ENCODE data around the gene FBXL20. TPM values are rescaled to one million over a fixed set of nuclear protein-coding genes. Genes with fewer than 3 reads are reported as not detected.

Gene FBXL20
- total and polyA plus RNA-seq, 9 of the 15 experiments (the other 6 are each of a cell fraction or from before 2014, with no cell fraction given): 1.8 to 15.1 (median 5.6) TPM

DNA sequence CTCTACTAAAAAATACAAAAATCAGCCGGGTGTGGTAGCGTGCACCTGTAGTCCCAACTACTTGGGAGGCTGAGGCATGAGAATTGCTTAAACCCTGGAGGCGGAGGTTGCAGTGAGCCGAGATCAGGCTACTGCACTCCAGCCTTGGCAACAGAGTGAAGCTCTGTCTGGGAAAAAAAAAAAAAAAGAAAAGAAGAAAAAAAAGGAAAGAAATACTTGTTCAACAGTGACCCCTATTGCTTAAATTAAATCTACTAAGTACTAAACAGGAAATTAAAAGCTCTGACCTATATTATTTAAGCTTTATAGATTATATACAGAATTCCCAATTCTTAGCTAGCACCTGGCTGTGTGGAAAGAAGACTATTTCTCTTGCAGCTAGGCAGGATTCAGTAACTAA, 48.9 kb downstream of the FBXL20 start:
- in situ Hi-C loops (cut with MboI) (no loop called here), intact Hi-C loops (cut with micrococcal nuclease) (loop anchor here (2.0 to 5.0 kb wide), 2 partner anchors 82 to 145 kb away; no protein-coding TSS in a partner anchor)
- Histone ChIP-seq H3K9ac (ENCODE audit: insufficient read depth in 1 of 2, low read depth in 2 of 2, low read length in 2 of 2) (0 out of 4 replicates have a peak overlapping the region, but pooled peaks of 1 of the 2 experiments have one; percentile 25), H3K79me2 (ENCODE audit: control insufficient read depth, insufficient read depth, low read length) (peaks cover 5% of the 10 kb centered on the region; the same call in 1 of the 3 replicates), H3K9me3 (replicated peaks; ENCODE audit: control insufficient read depth, insufficient read depth, low read depth, low read length) (no peaks in the 10 kb centered on the region), H3K4me2 (ENCODE audit: insufficient read depth, low read length) (no peak overlapping the region), H3K4me3 (no peak overlapping the region), H2AFZ (ENCODE audit: low read depth, low read length) (peak overlapping the region; percentile 66; the same call in 1 of the 2 replicates), H3K27ac (ENCODE audit: extremely low read depth, low read depth, low read length) (peak overlapping the region; percentile 60; the same call in 2 of the 3 replicates), H3K36me3 (ENCODE audit: control insufficient read depth, insufficient read depth, low read length) (no peaks in the 10 kb centered on the region), H3K9me1 (ENCODE audit: control insufficient read depth, insufficient read depth, low read length) (no peaks in the 10 kb centered on the region), H3K4me1 (replicated peaks in 1 of 2; ENCODE audit: control insufficient read depth in 2 of 2, insufficient read depth in 2 of 2, low read length in 2 of 2) (peaks cover 0 to 6% of the 10 kb centered on the region in 2 experiments; a peak in 3 of 5 replicates), H4K20me1 (replicated peaks; ENCODE audit: control insufficient read depth, insufficient read depth, low read length) (no peaks in the 10 kb centered on the region), H3K27me3 (ENCODE audit: control insufficient read depth in 2 of 2, insufficient read depth in 2 of 2, low read length in 2 of 2) (no peaks in the 10 kb centered on the region)
- 45% methylated on average over 4 of the region's 4 CpGs for WGBS (ENCODE audit: insufficient coverage, low coverage, missing lambda C conversion rate)
- peak; percentile 66 for ATAC-seq
- POLR2A ChIA-PET: interaction anchor here (0.7 to 2.0 kb wide), 4 partner anchors 8 to 24 kb away, joined by 3 to 17 read pairs (median 4); no protein-coding TSS in a partner anchor
- FAIRE-seq: no peak
- BruUV-seq (replicated peaks): no TSS peak
- DNase-seq (ENCODE audit: extremely low read depth in 1 of 4, low spot score in 3 of 4): no peak
- CTCF ChIA-PET (ENCODE audit: low intra/inter-chr PET ratio): interaction anchor here (0.6 to 1.5 kb wide), 4 partner anchors 69 to 111 kb away, joined by 3 to 10 read pairs (median 4); no protein-coding TSS in a partner anchor
- TF ChIP-seq ARID2 (IDR thresholded peaks at IDR 0.05) (0 out of 2 replicates have a peak, but pooled peaks have one; percentile 11), ASH1L (IDR thresholded peaks at IDR 0.05; ENCODE audit: borderline replicate concordance, low read depth, partially characterized antibody) (peak; percentile 27), CC2D1A (IDR thresholded peaks at IDR 0.05) (peak; percentile 53; the same call in 1 of the 2 replicates), ZC3H11A (IDR thresholded peaks at IDR 0.05; ENCODE audit: low read depth, low read length) (no peak), KAT7 (CRISPR knock-in tag; IDR thresholded peaks at IDR 0.05; ENCODE audit: borderline replicate concordance) (no peak)
- TF ChIP-seq, protein P1, sequence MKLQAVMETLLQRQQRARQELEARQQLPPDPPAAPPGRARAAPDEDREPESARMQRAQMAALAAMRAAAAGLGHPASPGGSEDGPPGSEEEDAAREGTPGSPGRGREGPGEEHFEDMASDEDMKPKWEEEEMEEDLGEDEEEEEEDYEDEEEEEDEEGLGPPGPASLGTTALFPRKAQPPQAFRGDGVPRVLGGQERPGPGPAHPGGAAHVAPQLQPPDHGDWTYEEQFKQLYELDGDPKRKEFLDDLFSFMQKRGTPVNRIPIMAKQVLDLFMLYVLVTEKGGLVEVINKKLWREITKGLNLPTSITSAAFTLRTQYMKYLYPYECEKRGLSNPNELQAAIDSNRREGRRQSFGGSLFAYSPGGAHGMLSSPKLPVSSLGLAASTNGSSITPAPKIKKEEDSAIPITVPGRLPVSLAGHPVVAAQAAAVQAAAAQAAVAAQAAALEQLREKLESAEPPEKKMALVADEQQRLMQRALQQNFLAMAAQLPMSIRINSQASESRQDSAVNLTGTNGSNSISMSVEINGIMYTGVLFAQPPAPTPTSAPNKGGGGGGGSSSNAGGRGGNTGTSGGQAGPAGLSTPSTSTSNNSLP (IDR thresholded peaks at IDR 0.05; ENCODE audit: borderline replicate concordance, low read depth, low read length): peak; percentile 47; the same call in 1 of the 2 replicates
- TF ChIP-seq, protein P2, sequence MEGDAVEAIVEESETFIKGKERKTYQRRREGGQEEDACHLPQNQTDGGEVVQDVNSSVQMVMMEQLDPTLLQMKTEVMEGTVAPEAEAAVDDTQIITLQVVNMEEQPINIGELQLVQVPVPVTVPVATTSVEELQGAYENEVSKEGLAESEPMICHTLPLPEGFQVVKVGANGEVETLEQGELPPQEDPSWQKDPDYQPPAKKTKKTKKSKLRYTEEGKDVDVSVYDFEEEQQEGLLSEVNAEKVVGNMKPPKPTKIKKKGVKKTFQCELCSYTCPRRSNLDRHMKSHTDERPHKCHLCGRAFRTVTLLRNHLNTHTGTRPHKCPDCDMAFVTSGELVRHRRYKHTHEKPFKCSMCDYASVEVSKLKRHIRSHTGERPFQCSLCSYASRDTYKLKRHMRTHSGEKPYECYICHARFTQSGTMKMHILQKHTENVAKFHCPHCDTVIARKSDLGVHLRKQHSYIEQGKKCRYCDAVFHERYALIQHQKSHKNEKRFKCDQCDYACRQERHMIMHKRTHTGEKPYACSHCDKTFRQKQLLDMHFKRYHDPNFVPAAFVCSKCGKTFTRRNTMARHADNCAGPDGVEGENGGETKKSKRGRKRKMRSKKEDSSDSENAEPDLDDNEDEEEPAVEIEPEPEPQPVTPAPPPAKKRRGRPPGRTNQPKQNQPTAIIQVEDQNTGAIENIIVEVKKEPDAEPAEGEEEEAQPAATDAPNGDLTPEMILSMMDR (IDR thresholded peaks at IDR 0.05 in 2 of 3, conservative IDR thresholded peaks at IDR 0.05 in 1 of 3; ENCODE audit: insufficient read depth in 2 of 3, low read depth in 1 of 3, low read length in 3 of 3): peak in 1 of 3 experiments; percentile 51; a peak in 2 of 6 replicates
- TF ChIP-seq, protein P3, sequence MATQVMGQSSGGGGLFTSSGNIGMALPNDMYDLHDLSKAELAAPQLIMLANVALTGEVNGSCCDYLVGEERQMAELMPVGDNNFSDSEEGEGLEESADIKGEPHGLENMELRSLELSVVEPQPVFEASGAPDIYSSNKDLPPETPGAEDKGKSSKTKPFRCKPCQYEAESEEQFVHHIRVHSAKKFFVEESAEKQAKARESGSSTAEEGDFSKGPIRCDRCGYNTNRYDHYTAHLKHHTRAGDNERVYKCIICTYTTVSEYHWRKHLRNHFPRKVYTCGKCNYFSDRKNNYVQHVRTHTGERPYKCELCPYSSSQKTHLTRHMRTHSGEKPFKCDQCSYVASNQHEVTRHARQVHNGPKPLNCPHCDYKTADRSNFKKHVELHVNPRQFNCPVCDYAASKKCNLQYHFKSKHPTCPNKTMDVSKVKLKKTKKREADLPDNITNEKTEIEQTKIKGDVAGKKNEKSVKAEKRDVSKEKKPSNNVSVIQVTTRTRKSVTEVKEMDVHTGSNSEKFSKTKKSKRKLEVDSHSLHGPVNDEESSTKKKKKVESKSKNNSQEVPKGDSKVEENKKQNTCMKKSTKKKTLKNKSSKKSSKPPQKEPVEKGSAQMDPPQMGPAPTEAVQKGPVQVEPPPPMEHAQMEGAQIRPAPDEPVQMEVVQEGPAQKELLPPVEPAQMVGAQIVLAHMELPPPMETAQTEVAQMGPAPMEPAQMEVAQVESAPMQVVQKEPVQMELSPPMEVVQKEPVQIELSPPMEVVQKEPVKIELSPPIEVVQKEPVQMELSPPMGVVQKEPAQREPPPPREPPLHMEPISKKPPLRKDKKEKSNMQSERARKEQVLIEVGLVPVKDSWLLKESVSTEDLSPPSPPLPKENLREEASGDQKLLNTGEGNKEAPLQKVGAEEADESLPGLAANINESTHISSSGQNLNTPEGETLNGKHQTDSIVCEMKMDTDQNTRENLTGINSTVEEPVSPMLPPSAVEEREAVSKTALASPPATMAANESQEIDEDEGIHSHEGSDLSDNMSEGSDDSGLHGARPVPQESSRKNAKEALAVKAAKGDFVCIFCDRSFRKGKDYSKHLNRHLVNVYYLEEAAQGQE (IDR thresholded peaks at IDR 0.05; ENCODE audit: borderline replicate concordance): peak; percentile 37; the same call in 1 of the 2 replicates
- TF ChIP-seq, protein P3 (CRISPR knock-in tag; IDR thresholded peaks at IDR 0.05; ENCODE audit: low read depth): no peak
